ENCODE data around the gene TMA16. TPM values are rescaled to one million over a fixed set of nuclear protein-coding genes. Genes with fewer than 3 reads are reported as not detected.

Gene TMA16
- total and polyA plus RNA-seq, 2 of the 8 experiments (the other 6 are each of a cell fraction or from before 2014, with no cell fraction given): 8.0 to 64.2 TPM

DNA sequence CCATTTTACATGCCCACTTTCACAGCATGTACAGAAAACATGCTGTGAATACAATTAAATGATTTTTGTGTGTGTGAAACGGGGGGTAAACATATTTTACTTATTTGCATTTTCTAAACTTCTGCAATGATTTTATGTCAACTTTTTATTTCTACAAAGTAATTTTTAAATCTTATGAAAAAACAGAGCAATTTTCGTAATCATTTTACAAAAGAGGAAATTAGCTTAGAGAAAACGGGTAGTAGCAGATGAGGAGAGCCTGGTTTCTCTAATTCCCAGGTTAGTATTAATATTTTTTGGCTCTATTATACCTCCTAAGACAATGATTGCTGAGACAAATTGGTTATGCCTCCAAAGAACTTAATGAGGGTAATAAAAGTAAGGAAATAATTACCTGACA, 24.1 kb upstream of the TMA16 start (continued):
- TF ChIP-seq, protein P1, sequence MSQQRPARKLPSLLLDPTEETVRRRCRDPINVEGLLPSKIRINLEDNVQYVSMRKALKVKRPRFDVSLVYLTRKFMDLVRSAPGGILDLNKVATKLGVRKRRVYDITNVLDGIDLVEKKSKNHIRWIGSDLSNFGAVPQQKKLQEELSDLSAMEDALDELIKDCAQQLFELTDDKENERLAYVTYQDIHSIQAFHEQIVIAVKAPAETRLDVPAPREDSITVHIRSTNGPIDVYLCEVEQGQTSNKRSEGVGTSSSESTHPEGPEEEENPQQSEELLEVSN (IDR thresholded peaks at IDR 0.05): no peak
- TF ChIP-seq RAD21 (IDR thresholded peaks at IDR 0.05 in 1 of 2, conservative IDR thresholded peaks at IDR 0.05 in 1 of 2; ENCODE audit: low read depth in 2 of 2, low read length in 2 of 2) (no peak), GABPA (IDR thresholded peaks at IDR 0.05; ENCODE audit: borderline replicate concordance, insufficient read depth, low read length) (no peak)
- TF ChIP-seq, protein P2, sequence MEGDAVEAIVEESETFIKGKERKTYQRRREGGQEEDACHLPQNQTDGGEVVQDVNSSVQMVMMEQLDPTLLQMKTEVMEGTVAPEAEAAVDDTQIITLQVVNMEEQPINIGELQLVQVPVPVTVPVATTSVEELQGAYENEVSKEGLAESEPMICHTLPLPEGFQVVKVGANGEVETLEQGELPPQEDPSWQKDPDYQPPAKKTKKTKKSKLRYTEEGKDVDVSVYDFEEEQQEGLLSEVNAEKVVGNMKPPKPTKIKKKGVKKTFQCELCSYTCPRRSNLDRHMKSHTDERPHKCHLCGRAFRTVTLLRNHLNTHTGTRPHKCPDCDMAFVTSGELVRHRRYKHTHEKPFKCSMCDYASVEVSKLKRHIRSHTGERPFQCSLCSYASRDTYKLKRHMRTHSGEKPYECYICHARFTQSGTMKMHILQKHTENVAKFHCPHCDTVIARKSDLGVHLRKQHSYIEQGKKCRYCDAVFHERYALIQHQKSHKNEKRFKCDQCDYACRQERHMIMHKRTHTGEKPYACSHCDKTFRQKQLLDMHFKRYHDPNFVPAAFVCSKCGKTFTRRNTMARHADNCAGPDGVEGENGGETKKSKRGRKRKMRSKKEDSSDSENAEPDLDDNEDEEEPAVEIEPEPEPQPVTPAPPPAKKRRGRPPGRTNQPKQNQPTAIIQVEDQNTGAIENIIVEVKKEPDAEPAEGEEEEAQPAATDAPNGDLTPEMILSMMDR (IDR thresholded peaks at IDR 0.05; ENCODE audit: control extremely low read depth in 1 of 3, insufficient read depth in 1 of 3, low read depth in 1 of 3, low read length in 3 of 3): no peak
